CD8-positive, alpha-beta memory T cell (primary cell): ENCODE results near the gene NSD1. TPM values are rescaled to one million over a fixed set of nuclear protein-coding genes. Genes with fewer than 3 reads are reported as not detected.

Experiments
- CTCF ChIA-PET: fragments of 350-600 bp; sonication (Branson Sonifier 250); formaldehyde crosslinking; loops from one replicate; lab custom pipeline; 2021; ENCODE audit warnings: antibody characterized with exemption; lab: Charles Lee
- POLR2A ChIA-PET: fragments of 350-600 bp; sonication (Branson Sonifier 250); formaldehyde crosslinking; loops from one replicate; lab custom pipeline; 2021; ENCODE audit warnings: antibody characterized with exemption; lab: Charles Lee
- DNase-seq, 5 donors: peaks; one replicate each; pipeline versions ENCODE4 v3.0.0 to v3.0.0-alpha.2; 2020 to 2022; ENCODE audit warnings: mixed read lengths in 1 of 5
- H3K27ac ChIP-seq: one replicate; pipeline ENCODE4 v1.7.0; 2013; ENCODE audit warnings: low read depth, mild to moderate bottlenecking, low read length, moderate library complexity
- H3K27me3 ChIP-seq: 2 replicates; pipeline ENCODE4 v1.7.0; 2013; ENCODE audit warnings: low read length, mild to moderate bottlenecking; ENCODE audit not compliant: insufficient read depth, poor library complexity, severe bottlenecking
- H3K36me3 ChIP-seq: 2 replicates; pipeline ENCODE4 v1.7.0; 2013; ENCODE audit warnings: mild to moderate bottlenecking, low read length, moderate library complexity; ENCODE audit not compliant: insufficient read depth
- H3K4me1 ChIP-seq: 2 replicates; pipeline ENCODE4 v1.7.0; 2013; ENCODE audit warnings: mild to moderate bottlenecking, low read length, moderate library complexity; ENCODE audit not compliant: insufficient read depth
- H3K4me3 ChIP-seq: 2 replicates; pipeline ENCODE4 v1.7.0; 2013; ENCODE audit warnings: mild to moderate bottlenecking, low read length
- H3K9me3 ChIP-seq: 2 replicates; pipeline ENCODE4 v1.7.0; 2013; ENCODE audit warnings: mild to moderate bottlenecking, low read length
- H3K27ac Mint-ChIP-seq, 8 donors: one replicate each; pipeline ENCODE4 v1.8.0; 2020 to 2021; ENCODE audit warnings: mixed read lengths in 8 of 8, mild to moderate bottlenecking in 6 of 8, inconsistent platforms in 3 of 8, moderate library complexity in 3 of 8
- H3K27me3 Mint-ChIP-seq, 2 donors: one replicate each; pipeline ENCODE4 v1.8.0; 2020 to 2021; ENCODE audit warnings: mixed read lengths in 2 of 2, mild to moderate bottlenecking in 1 of 2, moderate library complexity in 1 of 2
- H3K36me3 Mint-ChIP-seq, 3 donors: one replicate each; pipeline ENCODE4 v1.8.0; 2020 to 2021; ENCODE audit warnings: mixed read lengths in 3 of 3, inconsistent platforms in 1 of 3, mild to moderate bottlenecking in 1 of 3
- H3K4me1 Mint-ChIP-seq, 3 donors: one replicate each; pipeline ENCODE4 v1.8.0; 2020 to 2021; ENCODE audit warnings: mixed read lengths in 3 of 3, inconsistent platforms in 1 of 3, mild to moderate bottlenecking in 1 of 3
- H3K4me3 Mint-ChIP-seq, 7 donors: one replicate each; pipeline ENCODE4 v1.8.0; 2020 to 2021; ENCODE audit warnings: mixed read lengths in 7 of 7, mild to moderate bottlenecking in 6 of 7, moderate library complexity in 4 of 7, inconsistent platforms in 2 of 7
- H3K9me3 Mint-ChIP-seq, 5 donors: one replicate each; pipeline ENCODE4 v1.8.0; 2020 to 2022; ENCODE audit warnings: mixed read lengths in 5 of 5, mild to moderate bottlenecking in 3 of 5, moderate library complexity in 2 of 5, inconsistent platforms in 1 of 5
- polyA plus RNA-seq: library from polyadenylated mRNA; unstranded; fragments of 300-500 nt; fragmentation: Illumina TruSeq; gene quantifications from one replicate; pipeline ENCODE4 v1.2.3, GENCODE V29; 2021
- total RNA-seq, 2 experiments: library from RNA; stranded (reverse); gene quantifications; one replicate each; pipeline ENCODE4 v1.2.3, GENCODE V29; 2021

The NSD1 gene
- total and polyA plus RNA-seq, 3 experiments from 2014 or later, result 48.7 to 93.1 (median 86.7) TPM

GRCh38 chr5:177316005-177316404 lies 182.4 kb downstream of the NSD1 start:
- Histone ChIP-seq H3K27ac (no peak overlapping the region), H3K9me3 (no peaks in the 10 kb centered on the region), H3K4me3 (no peak overlapping the region), H3K4me1 (peaks cover 19% of the 10 kb centered on the region), H3K36me3 (no peaks in the 10 kb centered on the region), H3K27me3 (no peaks in the 10 kb centered on the region)
- ChIA-PET POLR2A (interaction anchor here (0.6 kb wide), 1 partner anchor 16 kb away, joined by 3 read pairs; no protein-coding TSS in a partner anchor), CTCF (interaction anchor here (0.7 to 5.3 kb wide), 9 partner anchors 12 to 201 kb away, joined by 3 to 55 read pairs (median 5); partner anchors contain the start of gene PFN3)
- Mint-ChIP-seq H3K27ac (peak overlapping the region in 2 of 8 donors; percentile 22 to 66), H3K4me3 (peak overlapping the region in 1 of 7 donors; percentile 48), H3K27me3 (peaks cover 0 to 4% of the 10 kb centered on the region in 2 donors), H3K9me3 (peaks cover 0 to 1% (median 0%) of the 10 kb centered on the region in 5 donors), H3K36me3 (peaks cover 5 to 11% (median 5%) of the 10 kb centered on the region in 3 donors), H3K4me1 (peaks cover 22 to 37% (median 26%) of the 10 kb centered on the region in 3 donors)
- DNase-seq, result no peak

- no peak overlapping the region for H3K4me3 Mint-ChIP-seq
- peak; percentile 55 to 80 (median 63) for DNase-seq
- no peak overlapping the region for H3K4me3 ChIP-seq
- H3K4me1 Mint-ChIP-seq, result peaks cover 11 to 19% (median 19%) of the 10 kb centered on the region in 3 donors
- H3K36me3 ChIP-seq, result no peaks in the 10 kb centered on the region
- peaks cover 6% of the 10 kb centered on the region for H3K4me1 ChIP-seq
- no peaks in the 10 kb centered on the region for H3K9me3 ChIP-seq
- H3K27ac ChIP-seq, result no peak overlapping the region
- H3K27me3 Mint-ChIP-seq, result peaks cover 0 to 3% of the 10 kb centered on the region in 2 donors
- peak overlapping the region in 3 of 8 donors; percentile 5 to 48 (median 37) for H3K27ac Mint-ChIP-seq
- peaks cover 0 to 1% (median 0%) of the 10 kb centered on the region in 5 donors for H3K9me3 Mint-ChIP-seq
- H3K27me3 ChIP-seq, result no peaks in the 10 kb centered on the region
- CTCF ChIA-PET, result interaction anchor here (0.7 to 5.3 kb wide), 16 partner anchors 9 to 186 kb away, joined by 3 to 55 read pairs (median 7); partner anchors contain the start of genes LMAN2, PFN3, PRELID1 and RAB24
- H3K36me3 Mint-ChIP-seq, result peaks cover 5 to 13% (median 7%) of the 10 kb centered on the region in 3 donors
- POLR2A ChIA-PET, result interaction anchor here (1.4 kb wide), 1 partner anchor 86 kb away, joined by 3 read pairs; no protein-coding TSS in a partner anchor
Observed at GRCh38 chr5:177317959-177318377, 184.4 kb downstream of the NSD1 start.

- peaks cover 5 to 16% (median 13%) of the 10 kb centered on the region in 3 donors for H3K36me3 Mint-ChIP-seq
Observed at GRCh38 chr5:177319913-177320588, 186.5 kb downstream of the NSD1 start.

GRCh38 chr5:177320879-177321278 lies 187.3 kb downstream of the NSD1 start:
- H3K9me3 Mint-ChIP-seq, result peaks cover 0 to 1% (median 0%) of the 10 kb centered on the region in 5 donors
- peaks cover 0 to 3% of the 10 kb centered on the region in 2 donors for H3K27me3 Mint-ChIP-seq
- no peak overlapping the region for H3K27ac Mint-ChIP-seq
- Histone ChIP-seq H3K4me3 (no peak overlapping the region), H3K27ac (no peak overlapping the region), H3K36me3 (no peaks in the 10 kb centered on the region), H3K4me1 (peaks cover 4% of the 10 kb centered on the region), H3K27me3 (no peaks in the 10 kb centered on the region), H3K9me3 (no peaks in the 10 kb centered on the region)
- H3K36me3 Mint-ChIP-seq, result peaks cover 5 to 16% (median 13%) of the 10 kb centered on the region in 3 donors
- peaks cover 10 to 18% (median 17%) of the 10 kb centered on the region in 3 donors for H3K4me1 Mint-ChIP-seq
- CTCF ChIA-PET, result interaction anchor here (1.6 to 2.0 kb wide), 3 partner anchors 13 to 181 kb away, joined by 3 to 6 read pairs (median 6); no protein-coding TSS in a partner anchor
- no peak overlapping the region for H3K4me3 Mint-ChIP-seq
- no peak for DNase-seq
- POLR2A ChIA-PET, result interaction anchor here (0.7 kb wide), 1 partner anchor 82 kb away, joined by 4 read pairs; no protein-coding TSS in a partner anchor

More at GRCh38 chr5:177319913-177320588, 186.5 kb downstream of the NSD1 start:
- H3K9me3 ChIP-seq, result no peaks in the 10 kb centered on the region
- H3K4me3 Mint-ChIP-seq, result peak overlapping the region in 1 of 7 donors; percentile 4
- H3K27ac ChIP-seq, result no peak overlapping the region
- H3K4me1 Mint-ChIP-seq, result peaks cover 10 to 18% (median 17%) of the 10 kb centered on the region in 3 donors
- H3K36me3 ChIP-seq, result no peaks in the 10 kb centered on the region
- CTCF ChIA-PET, result interaction anchor here (1.0 to 5.3 kb wide), 7 partner anchors 10 to 181 kb away, joined by 3 to 55 read pairs (median 6); partner anchors contain the start of gene PFN3
- H3K9me3 Mint-ChIP-seq, result peaks cover 0 to 1% (median 0%) of the 10 kb centered on the region in 5 donors
- H3K4me1 ChIP-seq, result peaks cover 4% of the 10 kb centered on the region
- H3K27ac Mint-ChIP-seq, result peak overlapping the region in 1 of 8 donors; percentile 84
- no peak for DNase-seq
- POLR2A ChIA-PET, result no interaction called here
- H3K27me3 ChIP-seq, result no peaks in the 10 kb centered on the region
- H3K27me3 Mint-ChIP-seq, result peaks cover 0 to 3% of the 10 kb centered on the region in 2 donors
- H3K4me3 ChIP-seq, result no peak overlapping the region

GRCh38 chr5:177325868-177326381 lies 192.4 kb downstream of the NSD1 start:
- DNase-seq, result no peak
- H3K36me3 Mint-ChIP-seq, result peaks cover 0 to 38% (median 12%) of the 10 kb centered on the region in 3 donors
- CTCF ChIA-PET, result interaction anchor here (1.1 to 1.6 kb wide), 2 partner anchors 17 to 129 kb away, joined by 3 to 4 read pairs; no protein-coding TSS in a partner anchor

GRCh38 chr5:177327539-177328522 lies 194.3 kb downstream of the NSD1 start:
- POLR2A ChIA-PET, result no interaction called here
- Histone ChIP-seq H3K27ac (no peak overlapping the region), H3K4me3 (no peak overlapping the region)

More at GRCh38 chr5:177325868-177326381, 192.4 kb downstream of the NSD1 start:
- no peaks in the 10 kb centered on the region for H3K27me3 ChIP-seq
- H3K27ac Mint-ChIP-seq, result peak overlapping the region in 1 of 8 donors; percentile 88
- no peaks in the 10 kb centered on the region for H3K9me3 Mint-ChIP-seq
- no peaks in the 10 kb centered on the region for H3K36me3 ChIP-seq
- POLR2A ChIA-PET, result no interaction called here
- H3K4me1 ChIP-seq, result peaks cover 7% of the 10 kb centered on the region
- peaks cover 7 to 13% (median 12%) of the 10 kb centered on the region in 3 donors for H3K4me1 Mint-ChIP-seq
- H3K4me3 Mint-ChIP-seq, result no peak overlapping the region
- H3K27ac ChIP-seq, result no peak overlapping the region
- no peaks in the 10 kb centered on the region for H3K27me3 Mint-ChIP-seq
- H3K4me3 ChIP-seq, result no peak overlapping the region
- H3K9me3 ChIP-seq, result no peaks in the 10 kb centered on the region

More at GRCh38 chr5:177327539-177328522, 194.3 kb downstream of the NSD1 start:
- CTCF ChIA-PET, result interaction anchor here (0.7 to 2.4 kb wide), 9 partner anchors 10 to 173 kb away, joined by 3 to 7 read pairs (median 4); partner anchors contain the start of gene RGS14
- H3K36me3 ChIP-seq, result peaks cover 9% of the 10 kb centered on the region
- Mint-ChIP-seq H3K36me3 (peaks cover 0 to 49% (median 10%) of the 10 kb centered on the region in 3 donors), H3K27me3 (no peaks in the 10 kb centered on the region), H3K27ac (peak overlapping the region; percentile 63 to 96 (median 82)), H3K4me1 (peaks cover 12 to 19% (median 17%) of the 10 kb centered on the region in 3 donors), H3K9me3 (no peaks in the 10 kb centered on the region), H3K4me3 (peak overlapping the region; percentile 18 to 73 (median 62))
- DNase-seq, result peak in 2 of 5 donors; percentile 20 to 25
- H3K27me3 ChIP-seq, result no peaks in the 10 kb centered on the region
- peaks cover 7% of the 10 kb centered on the region for H3K4me1 ChIP-seq
- no peaks in the 10 kb centered on the region for H3K9me3 ChIP-seq
